GM18505 (cell line): Measurements from ENCODE around the gene EEPD1.
"Not testable (repeated sequence)": the region's sequence is repeated elsewhere in the genome, so short reads cannot be mapped to it uniquely, and the experiment has no call there.

Source experiments
- ATAC-seq: cut with Tn5 transposase; IDR thresholded peaks from one replicate; pipeline ENCODE4 v1.9.1; 2021; ENCODE audit not compliant: unreplicated experiment
- POLR2A ChIP-seq: IDR thresholded peaks from 4 replicates; pipeline ENCODE4 v1.6.1; 2011; ENCODE audit warnings: borderline replicate concordance; ENCODE audit not compliant: insufficient read depth, insufficient read length; ENCODE audit errors: extremely low read depth

EEPD1 gene

GRCh38 chr7:36137258-36137657, 15.8 kb upstream of the EEPD1 start:
- no peak for ATAC-seq
- TF ChIP-seq POLR2A, result no peak

GRCh38 chr7:36137754-36138153, 15.3 kb upstream of the EEPD1 start:
- ATAC-seq, result no peak
- no peak for TF ChIP-seq POLR2A

GRCh38 chr7:36138209-36138608, 14.8 kb upstream of the EEPD1 start:
- TF ChIP-seq POLR2A, result no peak
- no peak for ATAC-seq

- no peak for TF ChIP-seq POLR2A
- no peak for ATAC-seq
These were observed 11.7 kb upstream of the EEPD1 start for GRCh38 chr7:36141351-36141750.

GRCh38 chr7:36141850-36142249, 11.2 kb upstream of the EEPD1 start:
- no peak for TF ChIP-seq POLR2A
- no peak for ATAC-seq

GRCh38 chr7:36144189-36144588, 8.9 kb upstream of the EEPD1 start:
- no peak for ATAC-seq
- no peak for TF ChIP-seq POLR2A

GRCh38 chr7:36145686-36146085, 7.4 kb upstream of the EEPD1 start:
- no peak for ATAC-seq
- no peak for TF ChIP-seq POLR2A

GRCh38 chr7:36147361-36147760, 5.7 kb upstream of the EEPD1 start:
- no peak for TF ChIP-seq POLR2A
- ATAC-seq, result no peak

- no peak for ATAC-seq
- TF ChIP-seq POLR2A, result no peak
These were observed 4.5 kb upstream of the EEPD1 start for GRCh38 chr7:36148422-36149065.

- ATAC-seq, result not testable (repeated sequence)
These were observed 3.8 kb upstream of the EEPD1 start for GRCh38 chr7:36149240-36149639.

GRCh38 chr7:36149694-36150452, 3.2 kb upstream of the EEPD1 start:
- no peak for ATAC-seq
- no peak for TF ChIP-seq POLR2A

GRCh38 chr7:36151921-36152755, 916 bp upstream of the EEPD1 start:
- no peak for ATAC-seq
- TF ChIP-seq POLR2A, result no peak

- TF ChIP-seq POLR2A, result no peak
- ATAC-seq, result peak; percentile 9
These were observed 580 bp downstream of the EEPD1 start for GRCh38 chr7:36153571-36154097.

GRCh38 chr7:36154255-36155212, 1.5 kb downstream of the EEPD1 start:
- no peak for TF ChIP-seq POLR2A
- no peak for ATAC-seq
